Measurements from ENCODE around the gene C4orf51. TPM values are rescaled to one million over a fixed set of nuclear protein-coding genes. Genes with fewer than 3 reads are reported as not detected.

C4orf51 gene
- polyA plus RNA-seq, 4 donors = not detected

- no peak for DNase-seq (ENCODE audit: low read depth in 4 of 4, low spot score in 3 of 4)
Observed at GRCh38 chr4:145740806-145741205, 60.9 kb downstream of the C4orf51 start.

- DNase-seq (ENCODE audit: low read depth in 4 of 4, low spot score in 3 of 4) = no peak
Observed at GRCh38 chr4:145743641-145744040, 63.7 kb downstream of the C4orf51 start.

GRCh38 chr4:145755802-145756201, 75.9 kb downstream of the C4orf51 start:
- DNase-seq (ENCODE audit: low read depth in 4 of 4, low spot score in 3 of 4) = no peak

GRCh38 chr4:145756244-145756643, 76.3 kb downstream of the C4orf51 start:
- no peak for DNase-seq (ENCODE audit: low read depth in 4 of 4, low spot score in 3 of 4)

GRCh38 chr4:145757188-145757587, 77.2 kb downstream of the C4orf51 start:
- no peak for DNase-seq (ENCODE audit: low read depth in 4 of 4, low spot score in 3 of 4)

GRCh38 chr4:145760176-145760575, 80.2 kb downstream of the C4orf51 start:
- DNase-seq (ENCODE audit: low read depth in 4 of 4, low spot score in 3 of 4) = no peak

GRCh38 chr4:145760961-145761929, 81.3 kb downstream of the C4orf51 start:
- DNase-seq (ENCODE audit: low read depth in 4 of 4, low spot score in 3 of 4) = no peak

- no peak for DNase-seq (ENCODE audit: low read depth in 4 of 4, low spot score in 3 of 4)
Observed at GRCh38 chr4:145762719-145763118, 82.8 kb downstream of the C4orf51 start.

GRCh38 chr4:145763399-145763798, 83.5 kb downstream of the C4orf51 start:
- no peak for DNase-seq (ENCODE audit: low read depth in 4 of 4, low spot score in 3 of 4)

- DNase-seq (ENCODE audit: low read depth in 4 of 4, low spot score in 3 of 4) = no peak
Observed at GRCh38 chr4:145766273-145766672, 86.3 kb downstream of the C4orf51 start.

GRCh38 chr4:145769450-145770037, 89.6 kb downstream of the C4orf51 start:
- DNase-seq (ENCODE audit: low read depth in 4 of 4, low spot score in 3 of 4) = no peak

GRCh38 chr4:145770124-145770523, 90.2 kb downstream of the C4orf51 start:
- no peak for DNase-seq (ENCODE audit: low read depth in 4 of 4, low spot score in 3 of 4)

GRCh38 chr4:145772347-145772746, 92.4 kb downstream of the C4orf51 start:
- no peak for DNase-seq (ENCODE audit: low read depth in 4 of 4, low spot score in 3 of 4)

GRCh38 chr4:145773581-145774234, 93.8 kb downstream of the C4orf51 start:
- no peak for DNase-seq (ENCODE audit: low read depth in 4 of 4, low spot score in 3 of 4)

GRCh38 chr4:145774473-145774872, 94.5 kb downstream of the C4orf51 start:
- DNase-seq (ENCODE audit: low read depth in 4 of 4, low spot score in 3 of 4) = no peak

- no peak for DNase-seq (ENCODE audit: low read depth in 4 of 4, low spot score in 3 of 4)
Observed at GRCh38 chr4:145775406-145775805, 95.5 kb downstream of the C4orf51 start.

GRCh38 chr4:145776208-145776607, 96.3 kb downstream of the C4orf51 start:
- DNase-seq (ENCODE audit: low read depth in 4 of 4, low spot score in 3 of 4) = no peak

GRCh38 chr4:145779319-145779801, 99.4 kb downstream of the C4orf51 start:
- DNase-seq (ENCODE audit: low read depth in 4 of 4, low spot score in 3 of 4) = no peak

- DNase-seq (ENCODE audit: low read depth in 4 of 4, low spot score in 3 of 4) = no peak
Observed at GRCh38 chr4:145781351-145781750, 101.4 kb downstream of the C4orf51 start.
